Activated naive CD4-positive, alpha-beta T cell treated with anti-CD3 and anti-CD28 coated beads, Interleukin-2, amount 10 ng/mL, durations not matched to agents 7 days and 5 days (primary cell): ENCODE results near the gene MOCS3.
"Not testable (repeated sequence)": the region's sequence is repeated elsewhere in the genome, so short reads cannot be mapped to it uniquely, and the experiment has no call there.

ENCODE experiments used
- CTCF ChIA-PET: fragments of 350-600 bp; sonication (Branson Sonifier 250); formaldehyde crosslinking; loops from one replicate; lab custom pipeline; 2021; ENCODE audit warnings: antibody characterized with exemption; lab: Charles Lee
- DNase-seq: peaks from one replicate; pipeline ENCODE4 v3.0.0-alpha.2; 2020
- H3K27ac Mint-ChIP-seq: one replicate; pipeline ENCODE4 v1.8.0; 2021; ENCODE audit warnings: mild to moderate bottlenecking, moderate library complexity, mixed read lengths
- H3K27me3 Mint-ChIP-seq: one replicate; pipeline ENCODE4 v1.8.0; 2021; ENCODE audit warnings: mild to moderate bottlenecking, mixed read lengths
- H3K36me3 Mint-ChIP-seq: one replicate; pipeline ENCODE4 v1.8.0; 2021; ENCODE audit warnings: mixed read lengths
- H3K4me1 Mint-ChIP-seq: one replicate; pipeline ENCODE4 v1.8.0; 2021; ENCODE audit warnings: mixed read lengths
- H3K4me3 Mint-ChIP-seq: one replicate; pipeline ENCODE4 v1.8.0; 2021; ENCODE audit warnings: mild to moderate bottlenecking, moderate library complexity, mixed read lengths
- H3K9me3 Mint-ChIP-seq: one replicate; pipeline ENCODE4 v1.8.0; 2021; ENCODE audit warnings: mixed read lengths

MOCS3 gene

GRCh38 chr20:50953196-50953595 is 5.4 kb upstream of the MOCS3 start:
- CTCF ChIA-PET, result no interaction called here
- peaks cover 45% of the 10 kb centered on the region for H3K36me3 Mint-ChIP-seq
- H3K9me3 Mint-ChIP-seq, result no peaks in the 10 kb centered on the region
- H3K27me3 Mint-ChIP-seq, result no peaks in the 10 kb centered on the region
- DNase-seq, result no peak
- H3K27ac Mint-ChIP-seq, result no peak overlapping the region
- peaks cover 34% of the 10 kb centered on the region for H3K4me1 Mint-ChIP-seq
- H3K4me3 Mint-ChIP-seq, result no peak overlapping the region

- peaks cover 46% of the 10 kb centered on the region for H3K36me3 Mint-ChIP-seq
These were observed 4.8 kb upstream of the MOCS3 start for GRCh38 chr20:50953821-50954220.

GRCh38 chr20:50957276-50957675 is 1.3 kb upstream of the MOCS3 start:
- DNase-seq, result no peak
- Mint-ChIP-seq H3K27me3 (no peaks in the 10 kb centered on the region), H3K9me3 (no peaks in the 10 kb centered on the region), H3K27ac (peak overlapping the region; percentile 96), H3K4me3 (peak overlapping the region; percentile 99), H3K4me1 (peaks cover 61% of the 10 kb centered on the region), H3K36me3 (peaks cover 33% of the 10 kb centered on the region)
- CTCF ChIA-PET, result interaction anchor here (0.9 to 2.8 kb wide), 7 partner anchors 10 to 208 kb away, joined by 3 to 19 read pairs (median 4); partner anchors contain the start of gene BCAS4

More at GRCh38 chr20:50953821-50954220, 4.8 kb upstream of the MOCS3 start:
- no peak overlapping the region for H3K27ac Mint-ChIP-seq
- no peaks in the 10 kb centered on the region for H3K9me3 Mint-ChIP-seq
- CTCF ChIA-PET, result no interaction called here
- H3K4me3 Mint-ChIP-seq, result no peak overlapping the region
- peaks cover 40% of the 10 kb centered on the region for H3K4me1 Mint-ChIP-seq
- H3K27me3 Mint-ChIP-seq, result no peaks in the 10 kb centered on the region
- DNase-seq, result no peak

GRCh38 chr20:50957798-50958614 is 612 bp upstream of the MOCS3 start, which contains the start of gene DPM1:
Gene DPM1 (minus strand): TSS chr20:50958532. CDS start chr20:50958523, 9 bp downstream.
- CTCF ChIA-PET, result interaction anchor here (0.9 to 2.8 kb wide), 8 partner anchors 9 to 208 kb away, joined by 3 to 19 read pairs (median 6); partner anchors contain the start of genes ADNP and BCAS4
- Mint-ChIP-seq H3K9me3 (no peaks in the 10 kb centered on the region), H3K27ac (peak within 1 kb of the TSS; percentile 96), H3K27me3 (no peaks in the 10 kb centered on the region), H3K36me3 (peaks cover 31% of the 10 kb centered on the region), H3K4me3 (peak within 1 kb of the TSS; percentile 99), H3K4me1 (peaks cover 61% of the 10 kb centered on the region)
- DNase-seq, result peak; percentile 92

- H3K4me3 Mint-ChIP-seq, result peak overlapping the region; percentile 99
- H3K4me1 Mint-ChIP-seq, result peaks cover 54% of the 10 kb centered on the region
- CTCF ChIA-PET, result interaction anchor here (1.2 kb wide), 1 partner anchor 165 kb away, joined by 3 read pairs; the partner anchor contains the start of gene BCAS4
- no peaks in the 10 kb centered on the region for H3K27me3 Mint-ChIP-seq
- H3K36me3 Mint-ChIP-seq, result peaks cover 29% of the 10 kb centered on the region
- H3K27ac Mint-ChIP-seq, result no peak overlapping the region
- H3K9me3 Mint-ChIP-seq, result no peaks in the 10 kb centered on the region
- DNase-seq, result no peak
These were observed 1.0 kb downstream of the MOCS3 start for GRCh38 chr20:50959543-50960126.

GRCh38 chr20:50967586-50967985 is 9.0 kb downstream of the MOCS3 start:
- Mint-ChIP-seq H3K36me3 (no peaks in the 10 kb centered on the region), H3K27me3 (peaks cover 14% of the 10 kb centered on the region), H3K9me3 (no peaks in the 10 kb centered on the region), H3K4me3 (no peak overlapping the region), H3K27ac (no peak overlapping the region), H3K4me1 (no peaks in the 10 kb centered on the region)
- DNase-seq, result no peak
- CTCF ChIA-PET, result interaction anchor here (0.8 to 0.9 kb wide), 2 partner anchors 10 to 14 kb away, joined by 3 read pairs; partner anchors contain the start of gene DPM1

- no peak for DNase-seq
- no peak overlapping the region for H3K4me3 Mint-ChIP-seq
- no peak overlapping the region for H3K27ac Mint-ChIP-seq
- H3K36me3 Mint-ChIP-seq, result no peaks in the 10 kb centered on the region
- H3K27me3 Mint-ChIP-seq, result peaks cover 19% of the 10 kb centered on the region
- H3K9me3 Mint-ChIP-seq, result no peaks in the 10 kb centered on the region
- no peaks in the 10 kb centered on the region for H3K4me1 Mint-ChIP-seq
- CTCF ChIA-PET, result interaction anchor here (1.0 kb wide), 1 partner anchor 13 kb away, joined by 3 read pairs; no protein-coding TSS in a partner anchor
These were observed 9.7 kb downstream of the MOCS3 start for GRCh38 chr20:50968289-50968688.

- CTCF ChIA-PET, result interaction anchor here (4.7 kb wide), 1 partner anchor 12 kb away, joined by 14 read pairs; no protein-coding TSS in a partner anchor
These were observed 10.8 kb downstream of the MOCS3 start for GRCh38 chr20:50969435-50969834.

GRCh38 chr20:50969912-50970311 is 11.3 kb downstream of the MOCS3 start:
- H3K27ac Mint-ChIP-seq, result no peak overlapping the region
- no peaks in the 10 kb centered on the region for H3K9me3 Mint-ChIP-seq
- DNase-seq, result no peak
- no peak overlapping the region for H3K4me3 Mint-ChIP-seq
- H3K36me3 Mint-ChIP-seq, result no peaks in the 10 kb centered on the region
- CTCF ChIA-PET, result interaction anchor here (4.7 kb wide), 1 partner anchor 11 kb away, joined by 14 read pairs; no protein-coding TSS in a partner anchor
- peaks cover 20% of the 10 kb centered on the region for H3K27me3 Mint-ChIP-seq
- H3K4me1 Mint-ChIP-seq, result no peaks in the 10 kb centered on the region

More at GRCh38 chr20:50969435-50969834, 10.8 kb downstream of the MOCS3 start:
- DNase-seq, result no peak
- H3K27ac Mint-ChIP-seq, result no peak overlapping the region
- peaks cover 20% of the 10 kb centered on the region for H3K27me3 Mint-ChIP-seq
- no peaks in the 10 kb centered on the region for H3K36me3 Mint-ChIP-seq
- no peaks in the 10 kb centered on the region for H3K4me1 Mint-ChIP-seq
- no peak overlapping the region for H3K4me3 Mint-ChIP-seq
- no peaks in the 10 kb centered on the region for H3K9me3 Mint-ChIP-seq

- CTCF ChIA-PET, result no interaction called here
- Mint-ChIP-seq H3K27me3 (peaks cover 32% of the 10 kb centered on the region), H3K9me3 (no peaks in the 10 kb centered on the region), H3K4me1 (no peaks in the 10 kb centered on the region), H3K36me3 (no peaks in the 10 kb centered on the region), H3K4me3 (no peak overlapping the region), H3K27ac (no peak overlapping the region)
- DNase-seq, result no peak
These were observed 17.2 kb downstream of the MOCS3 start for GRCh38 chr20:50975701-50976330.

- H3K4me3 Mint-ChIP-seq, result no peak overlapping the region
- H3K36me3 Mint-ChIP-seq, result no peaks in the 10 kb centered on the region
These were observed 18.7 kb downstream of the MOCS3 start for GRCh38 chr20:50977066-50978021.

GRCh38 chr20:50978533-50978932 is 19.9 kb downstream of the MOCS3 start:
- H3K4me1 Mint-ChIP-seq, DNase-seq, H3K9me3 Mint-ChIP-seq, H3K4me3 Mint-ChIP-seq, H3K36me3 Mint-ChIP-seq, H3K27ac Mint-ChIP-seq: not testable (repeated sequence)
- CTCF ChIA-PET, result interaction anchor here (1.4 kb wide), 1 partner anchor 14 kb away, joined by 3 read pairs; no protein-coding TSS in a partner anchor
- H3K27me3 Mint-ChIP-seq, result peaks cover 45% of the 10 kb centered on the region

More at GRCh38 chr20:50977066-50978021, 18.7 kb downstream of the MOCS3 start:
- peaks cover 2% of the 10 kb centered on the region for H3K4me1 Mint-ChIP-seq
- no peak overlapping the region for H3K27ac Mint-ChIP-seq
- H3K27me3 Mint-ChIP-seq, result peaks cover 43% of the 10 kb centered on the region
- CTCF ChIA-PET, result interaction anchor here (1.4 kb wide), 1 partner anchor 16 kb away, joined by 3 read pairs; no protein-coding TSS in a partner anchor
- no peak for DNase-seq
- no peaks in the 10 kb centered on the region for H3K9me3 Mint-ChIP-seq
